Fibroblast of upper back skin (primary cell): Measurements from ENCODE around the gene GPHN.
A peak's percentile ranks its signal among the peaks of the same experiment; 100 is the strongest.
"Not testable (repeated sequence)": the region's sequence is repeated elsewhere in the genome, so short reads cannot be mapped to it uniquely, and the experiment has no call there.

ENCODE experiments used
- DNase-seq: peaks from one replicate; pipeline ENCODE4 v3.0.0-alpha.2; 2013

Gene GPHN

GRCh38 chr14:66974397-66975025, 466.6 kb downstream of the GPHN start:
- DNase-seq = peak; percentile 85

- DNase-seq = no peak
Observed at GRCh38 chr14:66975251-66975650, 467.3 kb downstream of the GPHN start.

- peak; percentile 41 for DNase-seq
Observed at GRCh38 chr14:66979101-66979974, 471.4 kb downstream of the GPHN start.

GRCh38 chr14:66982247-66982646, 474.3 kb downstream of the GPHN start:
- no peak for DNase-seq

- no peak for DNase-seq
Observed at GRCh38 chr14:66992776-66993175, 484.8 kb downstream of the GPHN start.

- no peak for DNase-seq
Observed at GRCh38 chr14:66993512-66993911, 485.6 kb downstream of the GPHN start.

- no peak for DNase-seq
Observed at GRCh38 chr14:66998013-66998412, 490.1 kb downstream of the GPHN start.

- DNase-seq = no peak
Observed at GRCh38 chr14:66999978-67000377, 492.0 kb downstream of the GPHN start.

GRCh38 chr14:67002994-67003753, 495.2 kb downstream of the GPHN start:
- no peak for DNase-seq

- DNase-seq = peak; percentile 22
Observed at GRCh38 chr14:67004521-67004920, 496.6 kb downstream of the GPHN start.

- no peak for DNase-seq
Observed at GRCh38 chr14:67010602-67011001, 502.7 kb downstream of the GPHN start.

GRCh38 chr14:67016856-67017255, 508.9 kb downstream of the GPHN start:
- no peak for DNase-seq

GRCh38 chr14:67018720-67019119, 510.8 kb downstream of the GPHN start:
- DNase-seq = no peak

- DNase-seq = no peak
Observed at GRCh38 chr14:67019796-67020195, 511.8 kb downstream of the GPHN start.

- DNase-seq = no peak
Observed at GRCh38 chr14:67031920-67032774, 524.2 kb downstream of the GPHN start.

GRCh38 chr14:67045440-67045839, 537.5 kb downstream of the GPHN start:
- DNase-seq = no peak

GRCh38 chr14:67050896-67051295, 542.9 kb downstream of the GPHN start:
- no peak for DNase-seq

- no peak for DNase-seq
Observed at GRCh38 chr14:67056684-67057083, 548.7 kb downstream of the GPHN start.

GRCh38 chr14:67059596-67059995, 551.6 kb downstream of the GPHN start:
- no peak for DNase-seq

GRCh38 chr14:67060546-67060945, 552.6 kb downstream of the GPHN start:
- DNase-seq = no peak

GRCh38 chr14:67067070-67067814, 559.3 kb downstream of the GPHN start:
- DNase-seq = not testable (repeated sequence)

GRCh38 chr14:67068251-67068650, 560.3 kb downstream of the GPHN start:
- DNase-seq = peak; percentile 8
